Measurements from ENCODE around the gene CCR7. TPM values are rescaled to one million over a fixed set of nuclear protein-coding genes. Genes with fewer than 3 reads are reported as not detected.
"Not testable (repeated sequence)": the region's sequence is repeated elsewhere in the genome, so short reads cannot be mapped to it uniquely, and the experiment has no call there.

Gene CCR7
- total RNA-seq, 1 donor from 2014 or later, result not detected

DNA sequence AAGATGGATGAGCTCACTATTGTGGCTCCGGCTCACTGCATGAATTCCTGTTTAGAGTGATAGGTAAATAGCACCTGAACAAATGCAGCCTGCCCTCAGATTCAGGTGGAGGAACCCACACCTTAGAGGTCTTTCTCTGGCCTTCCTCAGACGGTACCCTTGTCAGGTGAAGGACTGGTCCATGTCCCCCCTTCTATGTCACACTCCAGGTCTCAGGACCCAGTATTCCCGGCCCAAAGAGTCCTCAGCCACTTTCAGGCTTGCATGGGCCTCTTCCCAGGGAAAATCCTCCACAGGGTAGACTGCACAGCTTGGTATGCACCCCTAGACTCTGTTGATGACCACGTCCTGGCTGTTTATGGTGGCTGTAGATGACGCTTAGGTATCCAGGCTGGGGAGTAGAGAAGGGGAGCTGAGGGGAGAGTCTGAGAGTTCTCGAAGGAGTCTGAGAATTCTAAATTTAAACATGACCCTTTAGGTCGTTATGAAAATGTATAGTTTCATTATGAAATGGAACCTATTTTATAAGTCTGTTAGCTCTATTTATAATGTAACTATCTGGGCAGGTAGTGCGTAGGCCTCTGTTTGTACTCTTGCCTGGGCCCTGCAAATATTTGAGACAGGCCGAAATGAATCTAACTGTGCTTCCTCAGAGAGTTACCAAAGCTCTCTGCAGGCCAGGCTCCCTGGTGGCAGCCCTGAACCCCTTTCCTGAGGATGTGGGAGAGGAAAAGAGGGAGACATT is 32.5 kb upstream of the CCR7 start:
- DNase-seq (ENCODE audit: low read depth, low spot score), result no peak

GRCh38 chr17:40597156-40597555 is 31.9 kb upstream of the CCR7 start:
- DNase-seq (ENCODE audit: low read depth, low spot score), result no peak

DNA sequence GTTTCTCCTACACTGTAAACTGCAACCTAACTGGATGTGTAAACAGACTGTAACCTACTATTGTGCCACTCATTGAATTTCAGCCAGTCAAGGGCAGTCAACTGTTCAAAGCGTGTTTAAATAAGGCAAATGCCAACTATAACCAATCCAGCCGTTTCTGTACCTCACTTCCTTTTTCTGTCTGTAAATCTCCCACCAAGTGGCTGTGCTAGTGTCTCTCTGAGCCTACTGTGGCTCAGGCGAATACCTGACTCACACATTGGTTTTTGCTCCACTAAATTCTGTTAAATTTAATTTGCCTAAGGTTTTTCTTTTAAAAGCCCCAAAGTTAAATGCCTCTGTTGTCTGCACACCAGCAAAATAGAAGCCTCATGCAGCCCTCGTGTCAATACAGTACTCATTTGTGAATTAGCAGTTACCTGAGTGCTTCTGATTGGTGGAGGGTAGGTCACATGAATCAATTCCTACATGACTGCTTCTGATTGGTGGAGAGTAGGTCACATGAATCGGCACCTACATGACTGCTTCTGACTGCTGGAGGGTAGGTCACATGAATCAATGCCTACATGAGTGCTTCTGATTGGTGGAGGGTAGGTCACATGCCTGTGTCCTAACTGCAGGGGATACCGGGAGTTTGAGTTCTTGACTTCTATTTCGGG is 31.1 kb upstream of the CCR7 start:
- no peak for DNase-seq (ENCODE audit: low read depth, low spot score)

DNA sequence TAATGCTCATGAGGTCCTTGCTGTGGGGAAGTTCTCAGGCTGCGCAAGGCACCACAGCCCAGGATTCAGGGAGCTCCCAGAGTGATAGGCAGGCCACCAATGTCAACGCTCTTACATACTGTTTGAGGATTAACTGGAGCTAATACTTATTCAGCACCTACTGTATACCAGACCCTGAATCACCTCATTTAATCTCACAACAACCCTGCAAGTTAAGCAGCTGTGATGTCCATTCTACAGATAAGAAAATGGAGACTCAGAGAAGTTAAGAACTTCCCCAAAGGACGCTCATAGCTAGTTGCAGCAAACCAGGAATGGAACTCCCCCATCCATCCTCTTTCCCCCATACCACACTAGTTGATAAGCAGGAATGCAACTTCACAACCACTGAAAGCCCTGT is 25.5 kb upstream of the CCR7 start:
- DNase-seq (ENCODE audit: low read depth, low spot score), result no peak

DNA sequence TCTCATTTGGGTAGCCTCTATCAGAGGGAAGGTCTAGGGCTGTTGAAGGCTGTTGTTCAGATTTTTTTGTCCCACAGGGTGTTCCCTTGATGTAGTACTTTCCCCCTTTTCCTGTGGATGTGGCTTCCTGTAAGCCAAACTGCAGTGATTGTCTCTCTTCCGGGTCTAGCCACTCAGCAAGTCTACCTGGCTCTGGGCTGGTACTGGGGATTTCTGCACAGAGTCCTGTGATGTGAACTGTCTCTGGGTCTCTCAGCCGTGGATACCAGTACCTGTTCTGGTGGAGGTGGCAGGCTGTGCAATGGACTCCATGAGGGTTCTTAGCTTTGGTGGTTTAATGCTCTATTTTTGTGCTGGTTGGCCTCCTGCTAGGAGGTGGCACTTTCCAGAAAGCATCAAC is 23.3 kb upstream of the CCR7 start:
- no peak for DNase-seq (ENCODE audit: low read depth, low spot score)

DNA sequence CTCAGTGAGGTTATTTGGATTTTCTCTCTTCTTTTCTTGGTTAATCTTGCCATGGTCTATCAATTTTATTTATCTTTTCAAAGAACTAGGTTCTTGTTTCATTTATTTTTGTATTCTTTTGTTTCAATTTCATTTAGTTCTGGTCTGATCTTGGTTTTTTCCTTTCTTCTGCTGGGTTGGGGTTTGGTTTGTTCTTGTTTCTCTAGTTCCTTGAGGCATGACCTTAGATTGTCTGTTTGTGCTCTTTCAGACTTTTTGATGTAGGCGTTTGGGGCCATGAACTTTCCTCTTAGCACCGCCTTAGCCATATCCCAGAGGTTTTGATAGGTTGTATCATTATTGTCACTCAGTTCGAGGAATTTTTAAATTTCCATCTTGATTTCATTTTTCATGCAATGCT is 21.0 kb upstream of the CCR7 start:
- DNase-seq (ENCODE audit: low read depth, low spot score), result not testable (repeated sequence)

GRCh38 chr17:40584950-40585349 is 19.7 kb upstream of the CCR7 start:
- not testable (repeated sequence) for DNase-seq (ENCODE audit: low read depth, low spot score)

- peak; percentile 94 for DNase-seq (ENCODE audit: low read depth, low spot score)
These were observed 17.1 kb upstream of the CCR7 start for GRCh38 chr17:40582328-40582901.

GRCh38 chr17:40580140-40580539 is 14.9 kb upstream of the CCR7 start:
- DNase-seq (ENCODE audit: low read depth, low spot score), result no peak

DNA sequence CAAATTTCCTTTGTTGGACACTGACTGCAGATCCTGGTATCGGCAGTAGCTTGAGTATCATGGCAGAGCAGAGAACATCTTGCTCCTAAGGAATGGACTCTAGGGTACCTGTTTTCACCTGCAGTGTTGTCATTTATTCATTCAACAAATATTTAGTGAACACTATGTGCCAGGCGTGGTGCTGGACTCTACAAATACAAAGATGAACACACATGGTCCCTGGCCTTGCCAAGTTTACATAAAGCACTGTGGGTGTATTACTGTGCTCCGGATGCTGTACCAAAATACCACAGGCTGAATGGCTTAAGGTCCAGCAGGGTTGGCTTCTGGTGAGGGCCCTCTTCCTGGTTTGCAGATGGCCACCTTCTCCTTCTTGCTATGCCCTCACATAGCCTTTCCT is 14.2 kb upstream of the CCR7 start:
- DNase-seq (ENCODE audit: low read depth, low spot score), result no peak

DNA sequence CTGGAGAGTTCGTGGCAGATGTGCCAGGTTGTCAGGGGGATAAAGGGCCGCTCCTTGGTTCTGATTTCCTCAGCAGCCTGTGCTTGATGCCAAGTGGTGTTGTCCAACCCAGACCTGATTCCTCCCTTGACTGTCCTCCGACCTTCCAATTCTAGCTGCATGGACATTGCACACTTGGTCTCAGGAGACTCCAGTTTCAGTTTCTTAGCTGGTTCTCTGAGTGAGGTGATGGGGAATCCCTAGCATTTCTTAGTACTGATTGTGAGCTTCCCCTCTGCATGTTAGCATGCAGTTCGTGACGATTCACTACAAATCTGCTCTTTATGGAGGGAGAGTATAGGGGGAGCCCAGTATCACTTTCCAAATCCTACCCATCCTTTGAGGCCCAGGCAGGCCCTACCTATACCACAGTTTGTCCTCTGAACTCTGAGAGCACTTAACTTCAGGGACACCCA is 12.4 kb upstream of the CCR7 start:
- no peak for DNase-seq (ENCODE audit: low read depth, low spot score)

- no peak for DNase-seq (ENCODE audit: low read depth, low spot score)
These were observed 11.0 kb upstream of the CCR7 start for GRCh38 chr17:40576113-40576740.

- DNase-seq (ENCODE audit: low read depth, low spot score), result no peak
These were observed 9.0 kb upstream of the CCR7 start for GRCh38 chr17:40574292-40574691.

DNA sequence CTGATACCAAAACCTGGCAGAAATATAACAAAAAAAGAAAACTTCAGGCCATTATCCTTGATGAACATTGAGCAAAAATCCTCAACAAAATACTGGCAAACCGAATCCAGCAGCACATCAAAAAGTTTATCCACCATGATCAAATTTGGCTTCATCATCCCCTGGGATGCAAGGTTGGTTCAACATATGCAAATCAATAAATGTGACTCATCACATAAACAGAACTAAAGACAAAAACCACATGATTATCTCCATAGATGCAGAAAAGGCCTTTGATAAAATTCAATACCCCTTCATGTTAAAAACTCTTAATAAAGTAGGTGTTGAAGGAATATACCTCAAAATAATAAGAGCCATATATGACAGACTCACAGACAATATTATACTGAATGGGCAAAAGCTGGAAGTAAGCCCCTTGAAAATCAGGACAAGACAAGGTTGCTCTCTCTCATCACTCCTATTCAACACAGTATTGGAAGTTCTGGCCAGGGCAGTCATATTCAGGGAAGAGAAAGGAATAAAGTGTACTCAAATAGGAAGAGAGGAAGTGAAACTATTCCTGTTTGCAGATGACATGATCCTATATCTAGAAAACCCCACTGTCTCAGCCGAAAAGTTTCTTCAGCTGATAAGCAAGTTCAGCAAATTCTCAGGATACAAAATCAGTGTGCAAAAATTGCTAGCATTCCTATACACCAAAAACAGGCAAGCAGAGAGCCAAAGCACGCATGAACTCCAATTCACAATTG is 7.1 kb upstream of the CCR7 start:
- DNase-seq (ENCODE audit: low read depth, low spot score), result not testable (repeated sequence)

GRCh38 chr17:40568074-40568836 is 3.0 kb upstream of the CCR7 start:
- no peak for DNase-seq (ENCODE audit: low read depth, low spot score)

GRCh38 chr17:40567377-40567776 is 2.1 kb upstream of the CCR7 start:
- DNase-seq (ENCODE audit: low read depth, low spot score), result no peak

DNA sequence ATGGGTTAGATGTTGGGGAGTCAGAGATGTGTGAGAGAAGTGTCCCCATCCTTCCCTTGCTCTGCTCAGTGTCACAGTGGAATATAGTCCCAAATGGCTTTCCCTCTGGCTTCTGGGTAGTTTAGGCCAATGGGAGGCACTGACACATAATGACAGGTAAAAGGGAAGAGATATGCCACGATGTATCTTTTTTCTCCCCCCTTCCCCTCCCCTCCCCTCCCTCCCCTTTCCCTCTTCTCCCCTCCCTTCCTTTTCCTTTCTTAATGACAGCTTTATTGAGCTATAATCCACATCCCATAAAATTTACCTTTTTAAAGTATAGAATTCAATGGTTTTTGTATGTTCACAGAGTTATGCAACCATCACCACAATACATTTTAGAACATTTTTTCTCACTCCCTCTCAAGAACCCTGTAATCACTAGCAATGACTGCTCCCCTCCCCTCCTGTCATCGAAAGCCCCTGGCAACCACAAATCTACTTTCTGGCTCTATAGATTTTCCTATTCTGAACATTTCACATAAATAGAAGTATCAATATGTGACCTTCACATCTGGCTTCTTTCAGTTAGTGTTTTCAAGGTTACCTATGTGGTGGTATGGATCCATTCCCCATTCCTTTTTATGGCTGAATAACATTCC is 617 bp upstream of the CCR7 start:
- DNase-seq (ENCODE audit: low read depth, low spot score), result no peak

GRCh38 chr17:40564195-40564882 is 933 bp downstream of the CCR7 start:
- DNase-seq (ENCODE audit: low read depth, low spot score), result no peak

DNA sequence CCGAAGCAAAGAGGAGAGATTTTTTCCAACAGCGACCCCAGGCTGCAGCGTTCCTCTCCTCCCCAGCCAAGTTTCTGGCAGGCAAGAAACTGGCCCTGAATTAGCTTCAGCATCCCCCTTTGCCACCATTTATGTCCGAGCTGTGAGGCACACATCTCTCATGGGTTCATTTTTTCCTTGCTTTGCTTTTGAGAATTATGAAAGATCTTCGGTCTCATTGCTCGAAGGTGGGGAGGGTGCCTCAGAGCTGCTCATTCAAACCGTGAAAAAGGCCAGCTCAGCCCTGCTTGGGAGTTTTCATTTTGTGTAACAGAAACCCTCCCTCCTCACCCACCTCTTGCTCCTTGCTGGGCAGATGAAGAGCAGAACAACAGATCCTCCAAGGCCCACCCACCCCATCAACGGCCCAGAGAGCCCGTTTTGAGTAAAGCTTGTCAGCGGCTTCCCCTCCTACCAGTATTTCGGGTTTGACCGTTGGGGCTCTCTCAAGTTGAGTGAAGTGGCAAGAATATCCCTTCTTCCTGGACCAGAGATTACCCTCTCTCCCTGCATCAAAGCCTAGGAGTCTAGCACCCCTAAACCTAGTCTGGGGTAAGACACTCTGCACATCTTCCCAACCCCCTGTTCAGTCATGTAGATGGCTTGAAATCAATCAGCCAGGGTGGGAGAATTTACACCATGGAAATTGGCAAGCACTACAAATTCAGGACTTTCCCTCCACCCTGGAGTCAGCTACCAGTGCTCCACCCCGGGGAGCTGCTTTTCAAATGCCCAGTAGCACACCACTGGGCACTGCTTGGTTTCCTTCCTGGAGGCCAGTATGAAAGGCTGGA is 1.8 kb downstream of the CCR7 start:
- no peak for DNase-seq (ENCODE audit: low read depth, low spot score)

Data from pulmonary artery endothelial cell (primary cell).